H1 (cell line): Measurements from ENCODE around the gene RAB5B. TPM values are rescaled to one million over a fixed set of nuclear protein-coding genes. Genes with fewer than 3 reads are reported as not detected.

Experiments used
- CTCF ChIA-PET: fragments of 300-600 bp; sonication (Branson Sonifier 250); formaldehyde crosslinking; loops from one replicate; lab custom pipeline; 2021; ENCODE audit not compliant: partially characterized antibody; lab: Charles Lee
- POLR2A ChIA-PET: fragments of 300-600 bp; sonication (Branson Sonifier 250); formaldehyde crosslinking; loops from one replicate; lab custom pipeline; 2021; ENCODE audit warnings: inconsistent platforms; ENCODE audit not compliant: partially characterized antibody; lab: Charles Lee
- DNase-seq, 2 experiments: peaks; one replicate each; pipeline versions ENCODE4 v3.0.0 to v3.0.0-alpha.2; 2010 to 2022; ENCODE audit warnings: low spot score in 2 of 2, low read depth in 1 of 2, mixed read lengths in 1 of 2
- FAIRE-seq: peaks from 2 replicates; lab custom pipeline; 2011; peaks lifted over from hg19 to GRCh38; lab: Jason Lieb, UNC
- H2AFZ ChIP-seq: 2 replicates; pipeline ENCODE4 v1.8.1; 2012; ENCODE audit warnings: low read length, inconsistent platforms
- H2AK5ac ChIP-seq: 2 replicates; pipeline ENCODE4 v1.6.1; 2013; ENCODE audit warnings: low read depth, low read length
- H2BK120ac ChIP-seq: replicated peaks from 2 replicates; pipeline ENCODE3; 2013; ENCODE audit warnings: low read depth, low read length, inconsistent platforms
- H2BK12ac ChIP-seq: 2 replicates; pipeline ENCODE4 v1.6.1; 2013; ENCODE audit warnings: low read depth, low read length
- H2BK15ac ChIP-seq: 2 replicates; pipeline ENCODE4 v1.6.1; 2013; ENCODE audit warnings: low read length
- H2BK20ac ChIP-seq: 2 replicates; pipeline ENCODE4 v1.6.1; 2013; ENCODE audit warnings: low read length
- H2BK5ac ChIP-seq: 2 replicates; pipeline ENCODE4 v1.6.1; 2013; ENCODE audit warnings: low read depth, low read length
- H3K14ac ChIP-seq: 2 replicates; pipeline ENCODE4 v1.6.1; 2013; ENCODE audit warnings: inconsistent platforms; ENCODE audit not compliant: insufficient read length
- H3K18ac ChIP-seq: 2 replicates; pipeline ENCODE4 v1.6.1; 2013; ENCODE audit warnings: low read length; ENCODE audit errors: extremely low read depth
- H3K23ac ChIP-seq: 2 replicates; pipeline ENCODE4 v1.6.1; 2013; ENCODE audit warnings: inconsistent platforms; ENCODE audit not compliant: insufficient read length
- H3K23me2 ChIP-seq: 2 replicates; pipeline ENCODE4 v1.6.1; 2013; ENCODE audit warnings: low read depth, low read length
- H3K27ac ChIP-seq: 2 replicates; pipeline ENCODE4 v1.6.1; 2011; ENCODE audit warnings: low read depth, low read length, inconsistent platforms
- H3K27me3 ChIP-seq, 4 experiments: replicated peaks in 1 of 4; 1 replicate in 1 of 4; 2 replicates in 3 of 4; pipeline versions ENCODE4 v1.6.1 to v1.8.1; 2011 to 2013; ENCODE audit warnings: low read length in 3 of 4, mild to moderate bottlenecking in 3 of 4, inconsistent platforms in 2 of 4, mixed read lengths in 2 of 4, moderate library complexity in 1 of 4; ENCODE audit not compliant: control insufficient read depth in 3 of 4, insufficient read depth in 3 of 4; ENCODE audit errors: extremely low read depth in 1 of 4
- H3K36me3 ChIP-seq, 4 experiments: 2 replicates each; pipeline versions ENCODE4 v1.6.1 to v1.8.1; 2011 to 2013; ENCODE audit warnings: mild to moderate bottlenecking in 4 of 4, low read length in 3 of 4, moderate library complexity in 2 of 4, control low read depth in 1 of 4, inconsistent platforms in 1 of 4; ENCODE audit not compliant: insufficient read depth in 4 of 4, control insufficient read depth in 2 of 4
- H3K4ac ChIP-seq: replicated peaks from 2 replicates; pipeline ENCODE3; 2013; ENCODE audit warnings: low read length, low read depth, mixed read lengths, inconsistent platforms; ENCODE audit not compliant: insufficient read length
- H3K4me1 ChIP-seq, 4 experiments: replicated peaks in 1 of 4; 1 replicate in 1 of 4; 2 replicates in 3 of 4; pipeline versions ENCODE4 v1.6.1 to v1.8.1; 2011 to 2013; ENCODE audit warnings: low read length in 3 of 4, inconsistent platforms in 2 of 4, mixed read lengths in 1 of 4; ENCODE audit not compliant: insufficient read depth in 4 of 4, control insufficient read depth in 3 of 4
- H3K4me2 ChIP-seq, 2 experiments: 2 replicates each; pipeline versions ENCODE4 v1.6.1 to v1.8.1; 2011 to 2013; ENCODE audit warnings: low read depth in 2 of 2, low read length in 2 of 2, control low read depth in 1 of 2, inconsistent platforms in 1 of 2, mild to moderate bottlenecking in 1 of 2; ENCODE audit not compliant: insufficient read depth in 1 of 2
- H3K4me3 ChIP-seq, 4 experiments: fragments of 200-600, 300-600 bp in 1 of 4; sonication (generic), shearing (Covaris generic), sonication (Bioruptor Twin) in 1 of 4; 2 replicates each; pipeline versions ENCODE4 v1.5.1 to v1.8.1; 2011 to 2016; ENCODE audit warnings: low read length in 4 of 4, low read depth in 3 of 4, control low read depth in 2 of 4, inconsistent platforms in 2 of 4, mild to moderate bottlenecking in 2 of 4, mixed read lengths in 1 of 4, moderate library complexity in 1 of 4; ENCODE audit not compliant: insufficient read depth in 2 of 4; ENCODE audit errors: extremely low read depth in 1 of 4
- H3K56ac ChIP-seq: replicated peaks from 2 replicates; pipeline ENCODE3; 2013; ENCODE audit warnings: low read depth, mild to moderate bottlenecking, mixed read lengths, low read length, inconsistent platforms; ENCODE audit not compliant: insufficient read length
- H3K79me1 ChIP-seq: 2 replicates; pipeline ENCODE4 v1.6.1; 2013; ENCODE audit warnings: low read depth, low read length, control low read depth
- H3K79me2 ChIP-seq, 2 experiments: 2 replicates each; pipeline versions ENCODE4 v1.6.1 to v1.8.1; 2012 to 2013; ENCODE audit warnings: low read length in 2 of 2, mild to moderate bottlenecking in 2 of 2, inconsistent platforms in 1 of 2; ENCODE audit not compliant: insufficient read depth in 2 of 2, control insufficient read depth in 1 of 2
- H3K9ac ChIP-seq, 4 experiments: replicated peaks in 1 of 4; 1 replicate in 1 of 4; 2 replicates in 3 of 4; pipeline versions ENCODE4 v1.6.1 to v1.8.1; 2011 to 2013; ENCODE audit warnings: low read depth in 3 of 4, low read length in 3 of 4, control low read depth in 2 of 4, mild to moderate bottlenecking in 2 of 4, moderate library complexity in 2 of 4, inconsistent platforms in 1 of 4; ENCODE audit errors: extremely low read depth in 1 of 4
- H3K9me3 ChIP-seq, 2 experiments: 2 replicates each; pipeline versions ENCODE4 v1.6.1 to v1.8.1; 2012 to 2013; ENCODE audit warnings: mild to moderate bottlenecking in 2 of 2, moderate library complexity in 2 of 2, control low read depth in 1 of 2, inconsistent platforms in 1 of 2, low read depth in 1 of 2, low read length in 1 of 2, mixed read lengths in 1 of 2; ENCODE audit not compliant: insufficient read depth in 2 of 2
- H4K20me1 ChIP-seq, 2 experiments: replicated peaks in 1 of 2; 2 replicates each; pipeline versions ENCODE3 to v1.8.1; 2011 to 2013; ENCODE audit warnings: inconsistent platforms in 2 of 2, low read length in 2 of 2, mild to moderate bottlenecking in 1 of 2; ENCODE audit not compliant: insufficient read depth in 2 of 2, control insufficient read depth in 1 of 2
- H4K5ac ChIP-seq: 2 replicates; pipeline ENCODE4 v1.6.1; 2013; ENCODE audit warnings: low read length, low read depth, mixed read lengths, inconsistent platforms; ENCODE audit not compliant: insufficient read length
- H4K8ac ChIP-seq: 2 replicates; pipeline ENCODE4 v1.8.0; 2013; ENCODE audit warnings: mild to moderate bottlenecking, moderate library complexity, low read length, inconsistent platforms; ENCODE audit not compliant: insufficient read depth; ENCODE audit errors: extremely low read depth
- H4K91ac ChIP-seq: replicated peaks from 2 replicates; pipeline ENCODE3; 2013; ENCODE audit warnings: low read length, mixed read lengths, inconsistent platforms; ENCODE audit not compliant: insufficient read length
- CTBP2 ChIP-seq: IDR thresholded peaks from 2 replicates; pipeline ENCODE4 v1.7.0; 2011; ENCODE audit warnings: borderline replicate concordance, mild to moderate bottlenecking, moderate library complexity, mixed read lengths, low read length; ENCODE audit not compliant: insufficient read depth, insufficient read length
- CTCF ChIP-seq, 3 experiments: IDR thresholded peaks; 1 replicate in 2 of 3; 2 replicates in 1 of 3; pipeline versions ENCODE4 v1.5.1 to v1.6.1; 2011; ENCODE audit warnings: low read length in 3 of 3, mild to moderate bottlenecking in 3 of 3, inconsistent platforms in 2 of 3, low read depth in 1 of 3, moderate library complexity in 1 of 3; ENCODE audit not compliant: insufficient read depth in 1 of 3; ENCODE audit errors: control extremely low read depth in 1 of 3
- FOSL1 ChIP-seq: IDR thresholded peaks from 2 replicates; pipeline ENCODE4 v1.6.1; 2011; ENCODE audit warnings: mild to moderate bottlenecking, low read depth, low read length, moderate library complexity; ENCODE audit not compliant: insufficient read depth
- SIX5 ChIP-seq: IDR thresholded peaks from 2 replicates; pipeline ENCODE4 v1.6.1; 2011; ENCODE audit warnings: mild to moderate bottlenecking, low read depth, low read length
- WGBS, 2 experiments: shearing (Covaris generic) in 1 of 2; methylation state at CpG; one replicate each; pipeline versions ENCODE4 v1.1.6 to v1.1.7; 2013 to 2015; ENCODE audit warnings: low lambda C conversion rate in 2 of 2, mixed read lengths in 2 of 2, inconsistent platforms in 1 of 2, low coverage in 1 of 2, missing lambda C conversion rate in 1 of 2; ENCODE audit not compliant: insufficient replicate concordance in 2 of 2, insufficient coverage in 1 of 2, insufficient read length in 1 of 2; ENCODE audit errors: extremely low coverage in 1 of 2, missing lambda C conversion rate in 1 of 2; 5-methylcytosine and 5-hydroxymethylcytosine counted together
- polyA plus RNA-seq, 7 experiments: library from polyadenylated mRNA; depleted of rRNA in 3 of 7; stranded (reverse) in 5 of 7; unstranded in 2 of 7; fragments of >200 nt in 5 of 7; fragments of 200-250 nt in 2 of 7; gene quantifications; 1 replicate in 5 of 7; 2 replicates in 1 of 7; 4 replicates in 1 of 7; pipeline versions ENCODE4 v1.2.1 to v1.2.3, GENCODE V29; 2011 to 2013; ENCODE audit warnings: missing spikeins in 2 of 7, mixed read lengths in 2 of 7
- total RNA-seq: library from RNA; stranded (reverse); fragmentation: NEBNext Ultra II Directional; extraction: Animal tissue kit (Norgen Biotek cat#: 25700); gene quantifications from 2 replicates; pipeline ENCODE4 v1.2.1, GENCODE V29; 2021

Gene RAB5B
- total and polyA plus RNA-seq, 2 of the 8 experiments (the other 6 are each of a cell fraction or from before 2014, with no cell fraction given): 56.7 to 62.4 TPM

GRCh38 chr12:55995366-55995765 is 21.5 kb downstream of the RAB5B start:
- H3K23me2 ChIP-seq: peaks cover 8% of the 10 kb centered on the region

More at GRCh38 chr12:55995366-55995765, 21.5 kb downstream of the RAB5B start:
- H3K27ac ChIP-seq: no peak overlapping the region
- no peak overlapping the region for H3K4ac ChIP-seq
- no peak overlapping the region for H2AFZ ChIP-seq
- no peak overlapping the region for H3K23ac ChIP-seq
- H3K27me3 ChIP-seq: no peaks in the 10 kb centered on the region
- no peak overlapping the region; a peak in 1 of 7 replicates for H3K9ac ChIP-seq
- H2BK120ac ChIP-seq: no peak overlapping the region
- H2BK20ac ChIP-seq: no peak overlapping the region
- no peak overlapping the region for H4K91ac ChIP-seq
- no peak overlapping the region for H2BK15ac ChIP-seq
- no peak overlapping the region for H4K8ac ChIP-seq
- no peak overlapping the region for H3K4me3 ChIP-seq
- no peak overlapping the region for H2BK5ac ChIP-seq
- DNase-seq: no peak
- 93% methylated on average over 8 of the region's 8 CpGs; no CpG with 5 or more reads in 1 of the 2 experiments for WGBS, 2 experiments
- FAIRE-seq: no peak
- H2AK5ac ChIP-seq: no peak overlapping the region
- H3K56ac ChIP-seq: no peak overlapping the region
- ChIA-PET POLR2A (interaction anchor here (0.6 to 5.4 kb wide), 13 partner anchors 11 to 263 kb away, joined by 3 to 55 read pairs (median 5); partner anchors contain the start of genes ANKRD52, DGKA and RAB5B), CTCF (interaction anchor here (0.6 to 13.5 kb wide), 35 partner anchors 9 to 1611 kb away, joined by 3 to 256 read pairs (median 5); partner anchors contain the start of genes IKZF4, RAB5B and ZC3H10)
- H4K5ac ChIP-seq: no peak overlapping the region
- H2BK12ac ChIP-seq: no peak overlapping the region
- TF ChIP-seq FOSL1 (no peak), SIX5 (no peak), CTCF (IDR thresholded peaks at IDR 0.05; ENCODE audit: control extremely low read depth in 1 of 3, insufficient read depth in 1 of 3, low read depth in 1 of 3, low read length in 3 of 3) (no peak), CTBP2 (no peak)
- no peak overlapping the region for H3K18ac ChIP-seq
- no peaks in the 10 kb centered on the region for H3K79me2 ChIP-seq
- H3K79me1 ChIP-seq: no peaks in the 10 kb centered on the region; the same call in 1 of the 2 replicates
- no peaks in the 10 kb centered on the region for H3K9me3 ChIP-seq
- H3K4me1 ChIP-seq: peaks cover 0 to 4% (median 0%) of the 10 kb centered on the region in 4 experiments; a peak in 2 of 7 replicates
- H3K36me3 ChIP-seq: peaks cover 12 to 53% (median 33%) of the 10 kb centered on the region in 4 experiments
- H3K4me2 ChIP-seq: no peak overlapping the region
- no peak overlapping the region for H3K14ac ChIP-seq
- peaks cover 0 to 3% of the 10 kb centered on the region in 2 experiments for H4K20me1 ChIP-seq
